Loucy (cell line): ENCODE measurements around the gene SLC9A5.

Source experiments
- H2AFZ ChIP-seq: fragments of 200-600 bp; sonication (generic); 2 replicates; pipeline ENCODE4 v1.6.0; 2016; ENCODE audit warnings: antibody characterized with exemption, mild to moderate bottlenecking, low read length, moderate library complexity
- H3F3A ChIP-seq: fragments of 200-600 bp; 2 replicates; pipeline ENCODE4 v1.6.0; 2016; ENCODE audit warnings: antibody characterized with exemption, low read depth, mild to moderate bottlenecking
- H3K27me3 ChIP-seq: fragments of 200-600 bp; sonication (generic); 2 replicates; pipeline ENCODE4 v1.6.1; 2014; ENCODE audit warnings: low read length, mild to moderate bottlenecking; ENCODE audit not compliant: insufficient read depth, poor library complexity, severe bottlenecking
- H3K36me3 ChIP-seq: fragments of 200-600 bp; sonication (generic); 2 replicates; pipeline ENCODE4 v1.6.1; 2016; ENCODE audit warnings: low read length; ENCODE audit not compliant: insufficient read depth
- H3K4me1 ChIP-seq: fragments of 200-600 bp; sonication (generic); 2 replicates; pipeline ENCODE4 v1.5.1; 2014; ENCODE audit warnings: low read length, mild to moderate bottlenecking; ENCODE audit not compliant: insufficient read depth, poor library complexity, severe bottlenecking
- H3K4me2 ChIP-seq: fragments of 200-600 bp; sonication (generic); 2 replicates; pipeline ENCODE4 v1.6.0; 2014; ENCODE audit warnings: antibody characterized with exemption, low read length, low read depth, mild to moderate bottlenecking; ENCODE audit not compliant: poor library complexity, severe bottlenecking
- H3K4me3 ChIP-seq: fragments of 200-600 bp; sonication (generic); 2 replicates; pipeline ENCODE4 v1.5.1; 2014; ENCODE audit warnings: low read length, mild to moderate bottlenecking, mixed read lengths; ENCODE audit not compliant: poor library complexity, severe bottlenecking
- H3K79me2 ChIP-seq: fragments of 200-600 bp; sonication (generic); 2 replicates; pipeline ENCODE4 v1.6.1; 2014; ENCODE audit warnings: low read length; ENCODE audit not compliant: insufficient read depth
- H3K9ac ChIP-seq: fragments of 200-600 bp; sonication (generic); 2 replicates; pipeline ENCODE4 v1.6.0; 2014; ENCODE audit warnings: mild to moderate bottlenecking, low read depth, low read length, moderate library complexity; ENCODE audit not compliant: poor library complexity, severe bottlenecking
- H3K9me2 ChIP-seq: fragments of 200-600 bp; sonication (generic); replicated peaks from 2 replicates; pipeline ENCODE4 v1.6.1; 2016; ENCODE audit warnings: low read depth, low read length, mixed read lengths
- H3K9me3 ChIP-seq: fragments of 200-600 bp; sonication (generic); 2 replicates; pipeline ENCODE4 v1.6.1; 2014; ENCODE audit warnings: mild to moderate bottlenecking, antibody characterized with exemption, low read length, low read depth; ENCODE audit not compliant: insufficient read depth
- H4K20me1 ChIP-seq: fragments of 200-600 bp; sonication (generic); 2 replicates; pipeline ENCODE4 v1.6.0; 2014; ENCODE audit warnings: antibody characterized with exemption, low read length, mild to moderate bottlenecking; ENCODE audit not compliant: insufficient read depth, poor library complexity, severe bottlenecking
- CTCF ChIP-seq: fragments of 200-600 bp; sonication (generic); conservative IDR thresholded peaks from 2 replicates; pipeline ENCODE4 v1.5.1; 2014; ENCODE audit warnings: mild to moderate bottlenecking, antibody characterized with exemption, low read length
- EZH2phosphoT487 ChIP-seq: fragments of 200-600 bp; IDR thresholded peaks from 2 replicates; pipeline ENCODE4 v1.6.1; 2018; ENCODE audit warnings: antibody characterized with exemption, mild to moderate bottlenecking, moderate library complexity, borderline replicate concordance

The SLC9A5 gene

GRCh38 chr16:67249178-67250044, 632 bp downstream of the SLC9A5 start:
- H3K4me2 ChIP-seq, result peak overlapping the region; percentile 99
- TF ChIP-seq EZH2phosphoT487 (no peak), CTCF (no peak; the same call in 1 of the 2 replicates)
- H3F3A ChIP-seq, result peaks cover 8% of the 10 kb centered on the region
- H3K4me3 ChIP-seq, result peak overlapping the region; percentile 88
- no peaks in the 10 kb centered on the region for H3K9me3 ChIP-seq
- H3K79me2 ChIP-seq, result peaks cover 18% of the 10 kb centered on the region; the same call in 1 of the 2 replicates
- no peaks in the 10 kb centered on the region for H3K27me3 ChIP-seq
- peak overlapping the region; percentile 37 for H2AFZ ChIP-seq
- peak overlapping the region; percentile 83 for H3K9ac ChIP-seq
- H3K36me3 ChIP-seq, result no peaks in the 10 kb centered on the region
- peaks cover 9% of the 10 kb centered on the region for H4K20me1 ChIP-seq
- H3K4me1 ChIP-seq, result peaks cover 49% of the 10 kb centered on the region
- H3K9me2 ChIP-seq, result no peaks in the 10 kb centered on the region

DNA sequence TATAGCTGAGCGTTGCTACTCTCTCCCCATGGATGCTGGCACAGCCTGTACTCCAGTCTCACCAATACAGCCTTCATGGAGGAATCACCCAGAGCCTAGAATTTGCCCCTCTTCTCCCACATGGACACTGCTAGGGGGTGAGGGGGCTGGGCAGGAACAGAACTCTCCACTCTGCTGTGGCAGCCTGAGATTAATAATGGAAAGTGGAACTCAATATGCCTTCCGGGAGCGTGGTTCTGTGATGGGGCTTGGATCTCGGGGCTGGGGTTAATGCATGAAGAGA, 1.2 kb downstream of the SLC9A5 start:
- Histone ChIP-seq H3F3A (peaks cover 2% of the 10 kb centered on the region), H3K36me3 (no peaks in the 10 kb centered on the region), H3K9ac (peak overlapping the region; percentile 83), H3K9me3 (no peaks in the 10 kb centered on the region), H3K27me3 (no peaks in the 10 kb centered on the region), H3K4me2 (peak overlapping the region; percentile 99), H3K9me2 (no peaks in the 10 kb centered on the region), H3K4me3 (peak overlapping the region; percentile 88), H3K79me2 (peaks cover 18% of the 10 kb centered on the region; the same call in 1 of the 2 replicates), H2AFZ (no peak overlapping the region; the same call in 1 of the 2 replicates), H3K4me1 (peaks cover 43% of the 10 kb centered on the region), H4K20me1 (peaks cover 8% of the 10 kb centered on the region)
- TF ChIP-seq CTCF (no peak), EZH2phosphoT487 (no peak)

DNA sequence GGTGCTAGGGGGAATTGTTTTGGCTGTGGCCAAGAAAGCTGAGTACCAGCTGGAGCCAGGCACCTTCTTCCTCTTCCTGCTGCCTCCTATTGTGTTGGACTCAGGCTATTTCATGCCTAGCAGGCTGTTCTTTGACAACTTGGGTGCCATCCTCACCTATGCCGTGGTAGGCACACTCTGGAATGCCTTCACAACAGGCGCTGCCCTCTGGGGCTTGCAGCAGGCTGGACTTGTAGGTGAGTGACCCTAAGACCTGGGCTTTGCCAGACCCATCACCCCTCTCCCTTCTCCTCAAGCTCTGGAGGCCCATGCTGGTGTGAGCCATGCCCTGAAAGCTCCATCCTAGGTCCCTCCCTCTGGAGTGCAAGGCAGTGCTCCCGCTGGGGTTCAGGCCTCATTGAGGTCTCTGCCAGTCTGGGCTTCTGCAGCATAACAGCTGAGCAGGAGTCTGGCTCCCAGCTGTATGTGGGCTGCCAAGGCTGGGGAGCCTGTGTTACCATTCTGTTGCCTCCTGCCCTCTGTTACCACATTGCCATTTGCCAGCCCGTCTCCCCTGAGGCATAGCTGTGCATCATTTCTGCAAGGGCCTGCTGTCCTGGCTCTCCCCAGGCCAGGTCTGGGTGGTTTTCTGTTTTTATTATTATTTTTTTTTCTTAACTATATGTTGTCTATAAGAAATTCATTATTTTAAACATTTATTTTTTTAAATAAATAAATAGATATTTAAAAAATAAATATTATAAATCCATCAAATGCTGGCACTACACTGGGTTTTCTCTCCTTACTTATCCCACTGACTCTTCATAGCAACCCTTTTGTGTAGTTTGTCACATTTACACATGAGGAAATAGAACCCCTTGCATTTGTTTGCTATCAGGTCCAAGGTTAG, 4.1 kb downstream of the SLC9A5 start:
- Histone ChIP-seq H3K36me3 (no peaks in the 10 kb centered on the region), H3K4me1 (peaks cover 19% of the 10 kb centered on the region), H3K79me2 (no peaks in the 10 kb centered on the region), H3K4me3 (no peak overlapping the region), H4K20me1 (no peaks in the 10 kb centered on the region), H3K9ac (no peak overlapping the region), H3K9me3 (no peaks in the 10 kb centered on the region), H2AFZ (no peak overlapping the region), H3K27me3 (no peaks in the 10 kb centered on the region), H3K9me2 (no peaks in the 10 kb centered on the region), H3F3A (no peaks in the 10 kb centered on the region), H3K4me2 (no peak overlapping the region)
- no peak for TF ChIP-seq CTCF
- TF ChIP-seq EZH2phosphoT487, result no peak
